C4-2B (cell line): ENCODE data around the gene TMEM150B.

Experiments
- H3K27ac ChIP-seq: fragments of 450-650 bp; 2 replicates; pipeline ENCODE4 v1.5.1; 2017
- CTCF ChIP-seq: fragments of 450-650 bp; conservative IDR thresholded peaks from 2 replicates; pipeline ENCODE4 v1.5.1; 2017; ENCODE audit warnings: mild to moderate bottlenecking
- ZFX ChIP-seq: fragments of 450-650 bp; IDR thresholded peaks from 2 replicates; pipeline ENCODE4 v1.6.1; 2017

Gene TMEM150B

GRCh38 chr19:55269299-55269698, 55.8 kb downstream of the TMEM150B start:
- no peak overlapping the region for H3K27ac ChIP-seq
- TF ChIP-seq ZFX (no peak), CTCF (no peak)

- no peak overlapping the region for H3K27ac ChIP-seq
- TF ChIP-seq CTCF (no peak), ZFX (no peak)
Observed at GRCh38 chr19:55266840-55267239, 58.3 kb downstream of the TMEM150B start.

GRCh38 chr19:55266404-55266803, 58.7 kb downstream of the TMEM150B start:
- TF ChIP-seq ZFX (no peak), CTCF (no peak)

GRCh38 chr19:55265723-55266386, 59.3 kb downstream of the TMEM150B start:
- TF ChIP-seq CTCF (no peak), ZFX (no peak)
- H3K27ac ChIP-seq: no peak overlapping the region

More at GRCh38 chr19:55266404-55266803, 58.7 kb downstream of the TMEM150B start:
- H3K27ac ChIP-seq: no peak overlapping the region

- TF ChIP-seq ZFX: no peak
- TF ChIP-seq CTCF: no peak
- no peak overlapping the region for H3K27ac ChIP-seq
Observed at GRCh38 chr19:55265173-55265572, 60.0 kb downstream of the TMEM150B start.

GRCh38 chr19:55264531-55264930, 60.6 kb downstream of the TMEM150B start:
- no peak overlapping the region for H3K27ac ChIP-seq
- TF ChIP-seq CTCF: no peak
- no peak for TF ChIP-seq ZFX
